ENCODE measurements around the gene IQCE.

Gene IQCE

GRCh38 chr7:2629746-2630681 is 71.2 kb downstream of the IQCE start:
- Histone ChIP-seq H3K36me3 (ENCODE audit: control insufficient read depth, insufficient read depth, low read length, severe bottlenecking) (no peaks in the 10 kb centered on the region), H3K4me1 (ENCODE audit: control insufficient read depth, insufficient read depth, low read length) (peaks cover 43% of the 10 kb centered on the region), H3K4me3 (ENCODE audit: low read length) (no peak overlapping the region), H3K9ac (ENCODE audit: low read length) (no peak overlapping the region), H3K9me3 (ENCODE audit: control insufficient read depth, low read length) (no peaks in the 10 kb centered on the region), H3K27me3 (replicated peaks; ENCODE audit: control insufficient read depth, insufficient read depth, low read length) (no peaks in the 10 kb centered on the region)
- no peak for DNase-seq (ENCODE audit: low read depth)

- no peaks in the 10 kb centered on the region for H3K9me3 ChIP-seq (ENCODE audit: control insufficient read depth, low read length)
- no peaks in the 10 kb centered on the region for H3K36me3 ChIP-seq (ENCODE audit: control insufficient read depth, insufficient read depth, low read length, severe bottlenecking)
- H3K4me3 ChIP-seq (ENCODE audit: low read length), result peak within 1 kb of the TSS; percentile 87
- H3K27me3 ChIP-seq (replicated peaks; ENCODE audit: control insufficient read depth, insufficient read depth, low read length), result no peaks in the 10 kb centered on the region
- DNase-seq (ENCODE audit: low read depth), result no peak
- peaks cover 48% of the 10 kb centered on the region for H3K4me1 ChIP-seq (ENCODE audit: control insufficient read depth, insufficient read depth, low read length)
- H3K9ac ChIP-seq (ENCODE audit: low read length), result peak within 1 kb of the TSS; percentile 81
Observed at GRCh38 chr7:2631946-2632732, 73.4 kb downstream of the IQCE start, which contains the start of gene TTYH3. TTYH3 (plus strand) TSS chr7:2631986; CDS start chr7:2632156, 170 bp downstream.

GRCh38 chr7:2632733-2633537 is 74.2 kb downstream of the IQCE start:
- peak; percentile 83 for DNase-seq (ENCODE audit: low read depth)
- Histone ChIP-seq H3K4me3 (ENCODE audit: low read length) (peak overlapping the region; percentile 87), H3K4me1 (ENCODE audit: control insufficient read depth, insufficient read depth, low read length) (peaks cover 55% of the 10 kb centered on the region), H3K9me3 (ENCODE audit: control insufficient read depth, low read length) (no peaks in the 10 kb centered on the region), H3K36me3 (ENCODE audit: control insufficient read depth, insufficient read depth, low read length, severe bottlenecking) (no peaks in the 10 kb centered on the region), H3K27me3 (replicated peaks; ENCODE audit: control insufficient read depth, insufficient read depth, low read length) (no peaks in the 10 kb centered on the region), H3K9ac (ENCODE audit: low read length) (peak overlapping the region; percentile 81)

GRCh38 chr7:2633538-2634266 is 74.9 kb downstream of the IQCE start:
- peak overlapping the region; percentile 87 for H3K4me3 ChIP-seq (ENCODE audit: low read length)
- H3K4me1 ChIP-seq (ENCODE audit: control insufficient read depth, insufficient read depth, low read length), result peaks cover 63% of the 10 kb centered on the region
- H3K27me3 ChIP-seq (replicated peaks; ENCODE audit: control insufficient read depth, insufficient read depth, low read length), result no peaks in the 10 kb centered on the region
- peak overlapping the region; percentile 81 for H3K9ac ChIP-seq (ENCODE audit: low read length)
- no peaks in the 10 kb centered on the region for H3K9me3 ChIP-seq (ENCODE audit: control insufficient read depth, low read length)
- H3K36me3 ChIP-seq (ENCODE audit: control insufficient read depth, insufficient read depth, low read length, severe bottlenecking), result no peaks in the 10 kb centered on the region
- peak; percentile 95 for DNase-seq (ENCODE audit: low read depth)

- Histone ChIP-seq H3K36me3 (ENCODE audit: control insufficient read depth, insufficient read depth, low read length, severe bottlenecking) (no peaks in the 10 kb centered on the region), H3K9me3 (ENCODE audit: control insufficient read depth, low read length) (no peaks in the 10 kb centered on the region), H3K9ac (ENCODE audit: low read length) (peak overlapping the region; percentile 81), H3K4me3 (ENCODE audit: low read length) (no peak overlapping the region), H3K4me1 (ENCODE audit: control insufficient read depth, insufficient read depth, low read length) (peaks cover 67% of the 10 kb centered on the region), H3K27me3 (replicated peaks; ENCODE audit: control insufficient read depth, insufficient read depth, low read length) (no peaks in the 10 kb centered on the region)
- no peak for DNase-seq (ENCODE audit: low read depth)
Observed at GRCh38 chr7:2634267-2635145, 75.7 kb downstream of the IQCE start.

- Histone ChIP-seq H3K36me3 (ENCODE audit: control insufficient read depth, insufficient read depth, low read length, severe bottlenecking) (no peaks in the 10 kb centered on the region), H3K9me3 (ENCODE audit: control insufficient read depth, low read length) (no peaks in the 10 kb centered on the region), H3K4me1 (ENCODE audit: control insufficient read depth, insufficient read depth, low read length) (peaks cover 60% of the 10 kb centered on the region), H3K27me3 (replicated peaks; ENCODE audit: control insufficient read depth, insufficient read depth, low read length) (no peaks in the 10 kb centered on the region), H3K9ac (ENCODE audit: low read length) (peak overlapping the region; percentile 17), H3K4me3 (ENCODE audit: low read length) (no peak overlapping the region)
- DNase-seq (ENCODE audit: low read depth), result no peak
Observed at GRCh38 chr7:2635148-2635668, 76.4 kb downstream of the IQCE start.

- peaks cover 62% of the 10 kb centered on the region for H3K4me1 ChIP-seq (ENCODE audit: control insufficient read depth, insufficient read depth, low read length)
- DNase-seq (ENCODE audit: low read depth), result peak; percentile 40
- H3K36me3 ChIP-seq (ENCODE audit: control insufficient read depth, insufficient read depth, low read length, severe bottlenecking), result no peaks in the 10 kb centered on the region
- no peak overlapping the region for H3K4me3 ChIP-seq (ENCODE audit: low read length)
- no peaks in the 10 kb centered on the region for H3K27me3 ChIP-seq (replicated peaks; ENCODE audit: control insufficient read depth, insufficient read depth, low read length)
- H3K9me3 ChIP-seq (ENCODE audit: control insufficient read depth, low read length), result no peaks in the 10 kb centered on the region
- H3K9ac ChIP-seq (ENCODE audit: low read length), result no peak overlapping the region
Observed at GRCh38 chr7:2635810-2636701, 77.3 kb downstream of the IQCE start.

- H3K9me3 ChIP-seq (ENCODE audit: control insufficient read depth, low read length), result no peaks in the 10 kb centered on the region
- no peak overlapping the region for H3K4me3 ChIP-seq (ENCODE audit: low read length)
- H3K36me3 ChIP-seq (ENCODE audit: control insufficient read depth, insufficient read depth, low read length, severe bottlenecking), result no peaks in the 10 kb centered on the region
- H3K4me1 ChIP-seq (ENCODE audit: control insufficient read depth, insufficient read depth, low read length), result peaks cover 69% of the 10 kb centered on the region
- no peaks in the 10 kb centered on the region for H3K27me3 ChIP-seq (replicated peaks; ENCODE audit: control insufficient read depth, insufficient read depth, low read length)
- no peak for DNase-seq (ENCODE audit: low read depth)
- no peak overlapping the region for H3K9ac ChIP-seq (ENCODE audit: low read length)
Observed at GRCh38 chr7:2637066-2637471, 78.3 kb downstream of the IQCE start.
